Breast epithelium (tissue), 3 donors: ENCODE data around the gene ARID5B.

ENCODE experiments used
- CTCF ChIP-seq, 3 donors: fragments of 450-650 bp; IDR thresholded peaks; one replicate each; pipeline ENCODE4 v1.5.1; 2016 to 2017; ENCODE audit warnings: antibody characterized with exemption in 3 of 3, mild to moderate bottlenecking in 3 of 3, moderate library complexity in 3 of 3
- POLR2A ChIP-seq: fragments of 450-650 bp; IDR thresholded peaks from one replicate; pipeline ENCODE4 v1.6.1; 2016; ENCODE audit warnings: antibody characterized with exemption, mild to moderate bottlenecking, moderate library complexity
- POLR2AphosphoS5 ChIP-seq, 3 donors: sonication (generic); formaldehyde crosslinking; IDR thresholded peaks; one replicate each; pipeline ENCODE4 v1.6.1; 2017; ENCODE audit warnings: antibody characterized with exemption in 3 of 3

DNA sequence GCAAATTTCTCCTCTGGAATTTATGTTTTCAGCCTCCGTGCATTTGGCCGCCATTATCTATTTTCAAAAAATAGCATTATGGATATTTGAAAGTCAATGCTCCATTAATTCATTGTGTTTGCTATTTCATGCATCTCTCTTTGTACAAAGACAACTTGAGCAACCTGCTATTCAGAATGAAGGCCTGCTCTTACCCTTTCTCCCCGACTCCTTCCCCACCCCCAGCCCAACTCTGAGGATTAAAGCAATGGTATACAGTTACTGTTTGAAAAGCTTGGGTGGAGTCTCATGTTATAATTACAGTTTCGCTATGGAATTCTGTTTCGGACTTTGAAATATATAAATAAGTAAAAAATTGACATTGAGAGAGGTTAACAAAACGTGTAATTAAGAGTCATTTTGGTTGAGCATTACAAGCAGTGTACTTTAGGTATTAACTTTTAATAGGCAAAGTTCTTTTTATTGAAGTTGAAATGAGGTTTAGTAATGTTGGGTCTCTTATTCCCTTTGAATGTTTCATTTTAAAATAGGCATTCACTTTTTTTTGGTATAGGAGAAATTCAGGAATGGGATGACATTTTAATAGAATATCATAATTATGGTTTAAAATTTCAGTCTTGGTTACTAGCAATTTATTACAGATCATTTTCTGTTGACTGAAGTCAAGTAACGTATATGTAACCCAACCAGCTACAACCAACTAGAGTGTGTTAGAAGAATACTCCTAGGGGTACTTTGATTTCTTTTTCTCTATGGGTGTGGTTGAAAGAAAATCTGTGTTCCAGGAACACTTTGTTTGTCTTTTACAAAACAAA is 93.1 kb downstream of the ARID5B start:
- TF ChIP-seq POLR2A (no peak), CTCF (IDR thresholded peaks at IDR 0.05) (no peak), POLR2AphosphoS5 (IDR thresholded peaks at IDR 0.05) (no peak)
